Measurements from ENCODE around the gene VSTM2B.

GRCh38 chr19:29598496-29598895, 72.7 kb downstream of the VSTM2B start:
- TF ChIP-seq, protein P1, sequence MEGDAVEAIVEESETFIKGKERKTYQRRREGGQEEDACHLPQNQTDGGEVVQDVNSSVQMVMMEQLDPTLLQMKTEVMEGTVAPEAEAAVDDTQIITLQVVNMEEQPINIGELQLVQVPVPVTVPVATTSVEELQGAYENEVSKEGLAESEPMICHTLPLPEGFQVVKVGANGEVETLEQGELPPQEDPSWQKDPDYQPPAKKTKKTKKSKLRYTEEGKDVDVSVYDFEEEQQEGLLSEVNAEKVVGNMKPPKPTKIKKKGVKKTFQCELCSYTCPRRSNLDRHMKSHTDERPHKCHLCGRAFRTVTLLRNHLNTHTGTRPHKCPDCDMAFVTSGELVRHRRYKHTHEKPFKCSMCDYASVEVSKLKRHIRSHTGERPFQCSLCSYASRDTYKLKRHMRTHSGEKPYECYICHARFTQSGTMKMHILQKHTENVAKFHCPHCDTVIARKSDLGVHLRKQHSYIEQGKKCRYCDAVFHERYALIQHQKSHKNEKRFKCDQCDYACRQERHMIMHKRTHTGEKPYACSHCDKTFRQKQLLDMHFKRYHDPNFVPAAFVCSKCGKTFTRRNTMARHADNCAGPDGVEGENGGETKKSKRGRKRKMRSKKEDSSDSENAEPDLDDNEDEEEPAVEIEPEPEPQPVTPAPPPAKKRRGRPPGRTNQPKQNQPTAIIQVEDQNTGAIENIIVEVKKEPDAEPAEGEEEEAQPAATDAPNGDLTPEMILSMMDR (conservative IDR thresholded peaks at IDR 0.05), result no peak
- TF ChIP-seq EZH2 (IDR thresholded peaks at IDR 0.05; ENCODE audit: low read depth), result no peak
